IMR-90 (cell line): Measurements from ENCODE around the gene NT5M. TPM values are rescaled to one million over a fixed set of nuclear protein-coding genes. Genes with fewer than 3 reads are reported as not detected.
A peak's percentile ranks its signal among the peaks of the same experiment; 100 is the strongest.

Experiments used
- ATAC-seq: fragments of 200-7000 bp; cut with Tn5 transposase; 2 replicates; pipeline ENCODE4 v1.9.1; 2020; ENCODE audit warnings: low read depth, mild to moderate bottlenecking, moderate library complexity
- BruUV-seq: library from RNA; stranded (reverse); fragments of 400-500 nt; replicated peaks from 2 replicates; lab custom pipeline; 2021; lab: Mats Ljungman, UMichigan
- CTCF ChIA-PET: fragments of 300-600 bp; formaldehyde crosslinking; extraction: SDS; loops from one replicate; lab custom pipeline; 2021; ENCODE audit warnings: antibody characterized with exemption; lab: Yijun Ruan, JAX
- POLR2A ChIA-PET: fragments of 300-600 bp; sonication (Branson Sonifier 250); formaldehyde crosslinking; loops from one replicate; lab custom pipeline; 2022; ENCODE audit warnings: antibody characterized with exemption; ENCODE audit not compliant: unreplicated experiment; lab: Charles Lee
- DNase-seq: peaks from one replicate; pipeline ENCODE4 v3.0.0; 2013
- H2AFZ ChIP-seq: replicated peaks from 2 replicates; pipeline ENCODE3; 2013; ENCODE audit warnings: low read length, mild to moderate bottlenecking; ENCODE audit not compliant: poor library complexity
- H2AK5ac ChIP-seq: 2 replicates; pipeline ENCODE4 v1.6.1; 2013; ENCODE audit warnings: low read depth, low read length, inconsistent platforms
- H2AK9ac ChIP-seq: replicated peaks from 2 replicates; pipeline ENCODE3; 2013; ENCODE audit warnings: mild to moderate bottlenecking, low read depth, low read length, moderate library complexity; ENCODE audit not compliant: poor library complexity
- H2BK120ac ChIP-seq: 2 replicates; pipeline ENCODE4 v1.6.1; 2013; ENCODE audit warnings: low read depth, low read length, inconsistent platforms
- H2BK15ac ChIP-seq: 3 replicates; pipeline ENCODE4 v1.6.1; 2013; ENCODE audit warnings: low read depth, low read length, inconsistent platforms
- H2BK20ac ChIP-seq: 2 replicates; pipeline ENCODE4 v1.6.1; 2013; ENCODE audit warnings: low read depth, mild to moderate bottlenecking, inconsistent platforms, low read length, moderate library complexity
- H2BK5ac ChIP-seq: 2 replicates; pipeline ENCODE4 v1.6.1; 2013; ENCODE audit warnings: mild to moderate bottlenecking, low read depth, low read length, inconsistent platforms; ENCODE audit not compliant: poor library complexity, severe bottlenecking
- H3K14ac ChIP-seq: replicated peaks from 2 replicates; pipeline ENCODE4 v1.6.1; 2013; ENCODE audit warnings: low read depth, low read length, inconsistent platforms
- H3K18ac ChIP-seq: 2 replicates; pipeline ENCODE4 v1.6.1; 2013; ENCODE audit warnings: low read depth, low read length, control low read depth
- H3K23ac ChIP-seq: 2 replicates; pipeline ENCODE4 v1.6.1; 2013; ENCODE audit warnings: low read depth, low read length, inconsistent platforms
- H3K27ac ChIP-seq: 2 replicates; pipeline ENCODE4 v1.5.1; 2013; ENCODE audit warnings: mild to moderate bottlenecking, control low read depth, low read length; ENCODE audit not compliant: insufficient read depth
- H3K27me3 ChIP-seq: 2 replicates; pipeline ENCODE4 v1.6.1; 2013; ENCODE audit warnings: low read length; ENCODE audit not compliant: control insufficient read depth, insufficient read depth
- H3K36me3 ChIP-seq: 2 replicates; pipeline ENCODE4 v1.6.1; 2013; ENCODE audit warnings: low read length, mixed read lengths; ENCODE audit not compliant: control insufficient read depth, insufficient read depth
- H3K4ac ChIP-seq: 2 replicates; pipeline ENCODE4 v1.6.1; 2013; ENCODE audit warnings: low read depth, low read length, inconsistent platforms
- H3K4me1 ChIP-seq: 2 replicates; pipeline ENCODE4 v1.6.1; 2013; ENCODE audit warnings: low read length, mixed read lengths; ENCODE audit not compliant: control insufficient read depth, insufficient read depth
- H3K4me2 ChIP-seq: 2 replicates; pipeline ENCODE4 v1.6.1; 2013; ENCODE audit warnings: low read depth, mild to moderate bottlenecking, control low read depth, low read length, moderate library complexity
- H3K4me3 ChIP-seq: 2 replicates; pipeline ENCODE4 v1.5.1; 2013; ENCODE audit warnings: low read depth, mild to moderate bottlenecking, control low read depth, low read length, moderate library complexity; ENCODE audit not compliant: insufficient read depth
- H3K56ac ChIP-seq: 2 replicates; pipeline ENCODE4 v1.6.1; 2013; ENCODE audit warnings: low read length, inconsistent platforms; ENCODE audit not compliant: insufficient read depth; ENCODE audit errors: extremely low read depth
- H3K79me1 ChIP-seq, 2 experiments: 2 replicates each; pipeline ENCODE4 v1.6.1; 2013; ENCODE audit warnings: low read length in 2 of 2, inconsistent platforms in 1 of 2, low read depth in 1 of 2
- H3K9ac ChIP-seq: 2 replicates; pipeline ENCODE4 v1.6.1; 2013; ENCODE audit warnings: low read depth, low read length, control low read depth
- H3K9me1 ChIP-seq: 2 replicates; pipeline ENCODE4 v1.6.1; 2013; ENCODE audit warnings: low read length, inconsistent platforms; ENCODE audit not compliant: insufficient read depth
- H3K9me3 ChIP-seq: 2 replicates; pipeline ENCODE4 v1.6.1; 2013; ENCODE audit warnings: low read length; ENCODE audit not compliant: control insufficient read depth, insufficient read depth
- H4K20me1 ChIP-seq: 2 replicates; pipeline ENCODE4 v1.6.1; 2013; ENCODE audit warnings: low read length, inconsistent platforms; ENCODE audit not compliant: insufficient read depth
- H4K5ac ChIP-seq: 2 replicates; pipeline ENCODE4 v1.6.1; 2013; ENCODE audit warnings: mild to moderate bottlenecking, low read depth, low read length, control low read depth
- H4K8ac ChIP-seq, 2 experiments: 2 replicates each; pipeline ENCODE4 v1.6.1; 2013; ENCODE audit warnings: low read depth in 2 of 2, low read length in 2 of 2, control low read depth in 1 of 2, inconsistent platforms in 1 of 2
- H4K91ac ChIP-seq: 2 replicates; pipeline ENCODE4 v1.6.1; 2013; ENCODE audit warnings: low read depth, low read length, inconsistent platforms; ENCODE audit not compliant: insufficient read depth
- CHD1 ChIP-seq: IDR thresholded peaks from 2 replicates; pipeline ENCODE4 v1.6.1; 2012; ENCODE audit warnings: low read depth, low read length, improper control_type of control experiment
- WGBS, 2 experiments: methylation state at CpG; one replicate each; pipeline versions ENCODE4 v1.1.5 to v1.1.7; 2013; ENCODE audit warnings: missing lambda C conversion rate in 2 of 2; ENCODE audit not compliant: insufficient read length in 1 of 2; ENCODE audit errors: extremely low coverage in 2 of 2; 5-methylcytosine and 5-hydroxymethylcytosine counted together
- dilution Hi-C: fragments of 300-500 bp; cut with HindIII; formaldehyde crosslinking; loops from one replicate; pipeline ENCODE4 v1.14.3; 2018; ENCODE audit warnings: low sequenced_read_pairs; ENCODE audit not compliant: unreplicated experiment
- in situ Hi-C: fragments of 300-500 bp; cut with MboI; formaldehyde crosslinking; loops from 3 replicates; pipeline ENCODE4 v1.14.3; 2019; ENCODE audit warnings: low sequenced_read_pairs, inconsistent platforms, mixed read lengths
- intact Hi-C: fragments of 100-400 bp; cut with micrococcal nuclease; formaldehyde crosslinking; loops from 2 replicates; pipeline ENCODE4 v1.10.0; 2022
- polyA plus RNA-seq, 3 experiments: library from polyadenylated mRNA; depleted of rRNA; stranded (reverse); fragments of >200 nt; gene quantifications; 2 replicates each; pipeline ENCODE4 v1.2.3, GENCODE V29; 2012; ENCODE audit warnings: low replicate concordance in 1 of 3
- total RNA-seq: library from RNA; depleted of rRNA; stranded (reverse); fragments of >200 nt; gene quantifications from 2 replicates; pipeline ENCODE4 v1.2.3, GENCODE V29; 2012

Gene NT5M
- total and polyA plus RNA-seq, 2 of the 4 experiments (the other 2 are of a cell fraction), result 0.18 to 0.32 TPM

DNA sequence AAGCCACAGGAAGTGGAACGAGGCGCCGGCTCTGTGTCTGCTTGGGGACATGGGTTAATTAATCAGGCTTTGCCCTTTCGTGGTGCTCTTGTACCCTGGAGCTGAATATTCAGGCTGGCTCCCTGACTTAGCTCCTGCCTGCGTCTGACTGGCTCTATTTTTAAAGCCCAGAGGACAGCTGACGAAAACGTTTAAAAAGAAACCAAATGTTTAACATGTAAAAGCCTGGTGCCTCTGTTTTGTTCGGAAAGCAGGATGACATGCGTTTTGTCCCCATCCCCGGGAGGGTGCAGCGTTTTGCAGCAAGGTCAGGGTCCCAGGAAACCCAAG, 61.1 kb downstream of the NT5M start:
- Histone ChIP-seq H4K5ac (no peak overlapping the region), H3K14ac (no peak overlapping the region), H3K27ac (no peak overlapping the region), H3K56ac (no peak overlapping the region), H3K9ac (no peak overlapping the region), H3K36me3 (no peaks in the 10 kb centered on the region), H4K8ac (no peak overlapping the region), H3K27me3 (peaks cover 10% of the 10 kb centered on the region; the same call in 1 of the 2 replicates), H2BK20ac (no peak overlapping the region), H3K4ac (no peak overlapping the region), H3K4me2 (0 out of 2 replicates have a peak overlapping the region, but pooled peaks have one; percentile 3), H2AFZ (peak overlapping the region; percentile 81), H2AK9ac (no peak overlapping the region), H3K9me3 (peaks cover 9% of the 10 kb centered on the region), H2BK5ac (no peak overlapping the region), H2BK120ac (no peak overlapping the region), H3K23ac (no peak overlapping the region), H2AK5ac (no peak overlapping the region), H3K18ac (no peak overlapping the region), H3K4me1 (no peaks in the 10 kb centered on the region), H3K79me1 (no peaks in the 10 kb centered on the region), H3K9me1 (no peaks in the 10 kb centered on the region), H4K91ac (no peak overlapping the region), H3K4me3 (no peak overlapping the region), H4K20me1 (no peaks in the 10 kb centered on the region), H2BK15ac (no peak overlapping the region)
- intact Hi-C loops (no loop called here), dilution Hi-C loops (no loop called here), in situ Hi-C loops (loop anchor here (25.0 kb wide), 1 partner anchor 523 kb away; no protein-coding TSS in a partner anchor)
- ATAC-seq (no peak), DNase-seq (no peak)
- WGBS, 2 experiments, result 21% methylated on average over 2 of the region's 11 CpGs; no CpG with 5 or more reads in 1 of the 2 experiments
- no peak for TF ChIP-seq CHD1
- ChIA-PET POLR2A (interaction anchor here (0.5 kb wide), 1 partner anchor 15 kb away, joined by 5 read pairs; no protein-coding TSS in a partner anchor), CTCF (no interaction called here)
- no TSS peak for BruUV-seq
